ENCODE data around the gene DUSP5. TPM values are rescaled to one million over a fixed set of nuclear protein-coding genes. Genes with fewer than 3 reads are reported as not detected.

Gene DUSP5
- total and polyA plus RNA-seq, 2 of the 4 experiments (the other 2 are of a cell fraction), result 42.1 to 48.1 TPM

GRCh38 chr10:110501142-110501937 is 3.6 kb downstream of the DUSP5 start (continued):
- TF ChIP-seq, protein P1, sequence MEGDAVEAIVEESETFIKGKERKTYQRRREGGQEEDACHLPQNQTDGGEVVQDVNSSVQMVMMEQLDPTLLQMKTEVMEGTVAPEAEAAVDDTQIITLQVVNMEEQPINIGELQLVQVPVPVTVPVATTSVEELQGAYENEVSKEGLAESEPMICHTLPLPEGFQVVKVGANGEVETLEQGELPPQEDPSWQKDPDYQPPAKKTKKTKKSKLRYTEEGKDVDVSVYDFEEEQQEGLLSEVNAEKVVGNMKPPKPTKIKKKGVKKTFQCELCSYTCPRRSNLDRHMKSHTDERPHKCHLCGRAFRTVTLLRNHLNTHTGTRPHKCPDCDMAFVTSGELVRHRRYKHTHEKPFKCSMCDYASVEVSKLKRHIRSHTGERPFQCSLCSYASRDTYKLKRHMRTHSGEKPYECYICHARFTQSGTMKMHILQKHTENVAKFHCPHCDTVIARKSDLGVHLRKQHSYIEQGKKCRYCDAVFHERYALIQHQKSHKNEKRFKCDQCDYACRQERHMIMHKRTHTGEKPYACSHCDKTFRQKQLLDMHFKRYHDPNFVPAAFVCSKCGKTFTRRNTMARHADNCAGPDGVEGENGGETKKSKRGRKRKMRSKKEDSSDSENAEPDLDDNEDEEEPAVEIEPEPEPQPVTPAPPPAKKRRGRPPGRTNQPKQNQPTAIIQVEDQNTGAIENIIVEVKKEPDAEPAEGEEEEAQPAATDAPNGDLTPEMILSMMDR (conservative IDR thresholded peaks at IDR 0.05; ENCODE audit: low read depth, low read length), result no peak
- 0 out of 2 replicates have a peak, but pooled peaks have one; percentile 20 for TF ChIP-seq USF2 (IDR thresholded peaks at IDR 0.05; ENCODE audit: low read depth, low read length)
